Lung (tissue), 12 donors: ENCODE results near the gene DISC1. TPM values are rescaled to one million over a fixed set of nuclear protein-coding genes. Genes with fewer than 3 reads are reported as not detected.

Source experiments
- ATAC-seq: fragments of 200-7000 bp; cut with Tn5 transposase; one replicate; pipeline ENCODE4 v1.9.1; 2020; ENCODE audit warnings: moderate number of reproducible peaks; ENCODE audit not compliant: insufficient read depth, low FRiP score
- DNase-seq, 3 donors: peaks; one replicate each; pipeline ENCODE4 v3.0.0-alpha.2; 2013 to 2017
- H3K27ac ChIP-seq, 2 donors: one replicate each; pipeline ENCODE4 v1.5.1; 2013; ENCODE audit warnings: mild to moderate bottlenecking in 2 of 2, moderate library complexity in 2 of 2, control low read depth in 1 of 2, inconsistent platforms in 1 of 2, low read depth in 1 of 2, low read length in 1 of 2
- H3K27me3 ChIP-seq, 3 donors: one replicate each; pipeline ENCODE4 v1.5.1; 2013; ENCODE audit warnings: low read length in 2 of 3; ENCODE audit not compliant: control insufficient read depth in 3 of 3, insufficient read depth in 3 of 3
- H3K36me3 ChIP-seq, 4 donors: one replicate each; pipeline ENCODE4 v1.5.1; 2013; ENCODE audit warnings: low read length in 4 of 4, mild to moderate bottlenecking in 1 of 4, moderate library complexity in 1 of 4; ENCODE audit not compliant: control insufficient read depth in 4 of 4, insufficient read depth in 4 of 4
- H3K4me1 ChIP-seq, 5 donors: one replicate each; pipeline ENCODE4 v1.5.1; 2013; ENCODE audit warnings: low read length in 5 of 5, mild to moderate bottlenecking in 2 of 5, moderate library complexity in 1 of 5; ENCODE audit not compliant: control insufficient read depth in 5 of 5, insufficient read depth in 5 of 5
- H3K4me3 ChIP-seq: one replicate; pipeline ENCODE4 v1.5.1; 2013; ENCODE audit warnings: mild to moderate bottlenecking, control low read depth, moderate library complexity
- H3K9ac ChIP-seq, 2 donors: one replicate each; pipeline ENCODE4 v1.5.1; 2013; ENCODE audit warnings: low read length in 2 of 2, control low read depth in 1 of 2; ENCODE audit not compliant: insufficient read depth in 1 of 2
- H3K9me3 ChIP-seq, 4 donors: one replicate each; pipeline ENCODE4 v1.5.1; 2013; ENCODE audit warnings: low read length in 3 of 4, mild to moderate bottlenecking in 1 of 4, moderate library complexity in 1 of 4; ENCODE audit not compliant: control insufficient read depth in 4 of 4, insufficient read depth in 3 of 4
- WGBS, 2 donors: extraction: QIAGEN DNeasy Blood & Tissue Kit; methylation state at CpG; one replicate each; pipeline ENCODE4 v1.1.7; 2013; 5-methylcytosine and 5-hydroxymethylcytosine counted together
- polyA plus RNA-seq, 2 donors: library from polyadenylated mRNA; stranded (reverse); fragments of 200-250 nt; gene quantifications; one replicate each; pipeline ENCODE4 v1.2.1, GENCODE V29; 2013
- total RNA-seq, 2 donors: library from RNA; depleted of rRNA in 1 of 2; stranded (reverse); fragments of >200 nt in 1 of 2; gene quantifications; one replicate each; pipeline ENCODE4 v1.2.1, GENCODE V29; 2014 to 2021
- TF ChIP-seq, protein P1 (sequence below): IDR thresholded peaks from 2 replicates; pipeline ENCODE4 v1.5.1; 2012; ENCODE audit warnings: mild to moderate bottlenecking; ENCODE audit errors: control extremely low read depth, extremely low read depth
- donor health status: control.
- donor health status: control.
- donor health status: Bipolar disorder and iron deficiency.
- donor health status: healthy.
- donor health status: DM: yes; HTN: yes; CAD: no.

Gene DISC1
- total and polyA plus RNA-seq, 4 donors: 0.98 to 32.9 (median 6.1) TPM

DNA sequence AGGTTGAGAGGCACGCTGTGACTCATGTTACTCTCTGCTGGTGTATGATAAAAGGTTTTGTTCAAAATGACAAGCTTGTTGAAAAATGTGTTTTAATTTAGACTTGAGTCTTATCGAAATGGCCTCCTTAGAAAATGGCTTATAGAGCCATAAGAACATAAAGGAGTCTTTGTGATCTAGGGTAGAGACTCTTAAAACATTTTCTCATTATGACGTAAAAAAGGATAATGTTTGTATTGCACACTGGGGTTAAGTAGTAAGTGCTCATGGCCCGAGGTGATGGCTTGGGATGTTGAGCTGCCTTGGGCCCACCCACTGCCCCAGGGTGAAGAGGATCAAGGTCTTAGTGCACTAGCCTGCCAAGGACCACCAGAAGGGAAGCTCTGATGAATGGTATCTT lies 117.4 kb downstream of the DISC1 start:
- Histone ChIP-seq H3K27ac (no peak overlapping the region), H3K27me3 (no peaks in the 10 kb centered on the region), H3K4me3 (no peak overlapping the region), H3K9ac (no peak overlapping the region), H3K4me1 (peaks cover 0 to 5% (median 3%) of the 10 kb centered on the region in 5 donors), H3K9me3 (no peaks in the 10 kb centered on the region), H3K36me3 (peaks cover 0 to under 1% (median 0%) of the 10 kb centered on the region in 4 donors)
- no peak for ATAC-seq
- TF ChIP-seq, protein P1, sequence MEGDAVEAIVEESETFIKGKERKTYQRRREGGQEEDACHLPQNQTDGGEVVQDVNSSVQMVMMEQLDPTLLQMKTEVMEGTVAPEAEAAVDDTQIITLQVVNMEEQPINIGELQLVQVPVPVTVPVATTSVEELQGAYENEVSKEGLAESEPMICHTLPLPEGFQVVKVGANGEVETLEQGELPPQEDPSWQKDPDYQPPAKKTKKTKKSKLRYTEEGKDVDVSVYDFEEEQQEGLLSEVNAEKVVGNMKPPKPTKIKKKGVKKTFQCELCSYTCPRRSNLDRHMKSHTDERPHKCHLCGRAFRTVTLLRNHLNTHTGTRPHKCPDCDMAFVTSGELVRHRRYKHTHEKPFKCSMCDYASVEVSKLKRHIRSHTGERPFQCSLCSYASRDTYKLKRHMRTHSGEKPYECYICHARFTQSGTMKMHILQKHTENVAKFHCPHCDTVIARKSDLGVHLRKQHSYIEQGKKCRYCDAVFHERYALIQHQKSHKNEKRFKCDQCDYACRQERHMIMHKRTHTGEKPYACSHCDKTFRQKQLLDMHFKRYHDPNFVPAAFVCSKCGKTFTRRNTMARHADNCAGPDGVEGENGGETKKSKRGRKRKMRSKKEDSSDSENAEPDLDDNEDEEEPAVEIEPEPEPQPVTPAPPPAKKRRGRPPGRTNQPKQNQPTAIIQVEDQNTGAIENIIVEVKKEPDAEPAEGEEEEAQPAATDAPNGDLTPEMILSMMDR: no peak
- no peak for DNase-seq
- 79 to 90% methylated on average over 4 of the region's 4 CpGs for WGBS, 2 donors

DNA sequence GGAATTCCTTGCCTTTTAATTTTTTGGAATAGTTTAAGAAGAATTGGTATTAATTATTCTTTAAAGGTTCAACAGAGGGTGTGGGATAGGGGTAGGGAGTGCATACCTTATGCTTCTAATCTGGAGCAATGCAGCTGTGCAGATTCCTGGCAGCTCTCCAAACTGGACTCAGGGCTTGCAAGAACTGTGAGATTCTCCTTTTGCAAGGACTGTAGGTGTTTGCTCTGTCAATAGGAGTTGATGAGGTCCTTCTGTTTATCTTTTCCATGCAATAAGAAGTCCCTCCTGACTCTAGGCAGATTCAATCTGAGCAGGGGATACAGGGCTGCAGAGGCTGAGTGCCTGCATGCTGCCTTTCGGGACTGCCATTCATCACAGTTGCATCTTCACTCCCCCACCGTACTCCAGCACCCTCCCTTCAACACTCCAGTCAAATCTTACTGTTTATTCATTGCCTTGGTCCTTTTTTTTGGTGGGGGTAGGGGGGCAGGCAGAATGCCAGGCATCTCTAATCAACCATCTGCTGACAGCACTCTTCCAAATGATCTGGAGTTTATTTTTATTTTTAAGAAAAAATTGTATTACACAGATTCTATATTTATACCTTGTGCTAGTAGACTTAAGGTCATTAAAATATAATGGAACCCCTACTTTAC lies 122.3 kb downstream of the DISC1 start:
- no peak overlapping the region for H3K4me3 ChIP-seq
- DNase-seq (peak in 2 of 3 donors; percentile 29 to 55), ATAC-seq (no peak)
- no peak overlapping the region for H3K27ac ChIP-seq
- peaks cover 0 to 8% (median 3%) of the 10 kb centered on the region in 4 donors for H3K9me3 ChIP-seq
- H3K27me3 ChIP-seq: no peaks in the 10 kb centered on the region
- H3K36me3 ChIP-seq: peaks cover 0 to 23% (median 10%) of the 10 kb centered on the region in 4 donors
- H3K4me1 ChIP-seq: peaks cover 0 to 6% (median 3%) of the 10 kb centered on the region in 5 donors
- 76 to 95% methylated on average over 2 of the region's 2 CpGs for WGBS, 2 donors
- TF ChIP-seq, protein P1: no peak
- no peak overlapping the region for H3K9ac ChIP-seq

DNA sequence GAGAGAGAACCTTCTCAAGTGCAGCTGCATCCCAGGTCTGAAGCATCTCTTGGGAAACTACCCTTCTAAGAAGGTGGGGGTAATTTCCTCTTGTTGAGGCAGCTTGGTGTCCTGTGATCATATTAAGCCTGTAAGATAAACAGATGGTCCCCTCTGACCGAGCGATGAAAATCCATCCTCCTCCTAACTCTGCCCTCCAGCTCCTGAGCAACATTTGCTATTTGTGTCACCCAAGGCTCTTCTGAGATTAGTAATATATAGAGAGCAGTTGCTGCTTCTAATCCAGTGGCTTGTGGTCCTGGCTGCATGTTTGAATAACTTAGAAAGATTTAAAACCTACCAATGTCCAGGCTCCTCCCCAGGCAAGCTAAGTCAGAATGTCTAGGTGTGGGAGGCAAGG lies 123.7 kb downstream of the DISC1 start:
- Histone ChIP-seq H3K4me1 (peaks cover 0 to 6% (median 3%) of the 10 kb centered on the region in 5 donors), H3K27me3 (no peaks in the 10 kb centered on the region), H3K9ac (no peak overlapping the region), H3K4me3 (no peak overlapping the region), H3K36me3 (peaks cover 0 to 23% (median 10%) of the 10 kb centered on the region in 4 donors), H3K9me3 (peaks cover 0 to 8% (median 3%) of the 10 kb centered on the region in 4 donors), H3K27ac (no peak overlapping the region)
- ATAC-seq (no peak), DNase-seq (no peak)
- 92 to 97% methylated on average over 2 of the region's 2 CpGs for WGBS, 2 donors
- TF ChIP-seq, protein P1: no peak
